Neuronal stem cell (in vitro differentiated cells): Measurements from ENCODE around the gene DMRTB1.

Experiments
- DNase-seq: peaks from one replicate; pipeline ENCODE4 v3.0.0-alpha.2; 2013; ENCODE audit warnings: low spot score
- H2AFZ ChIP-seq: one replicate; pipeline ENCODE4 v1.6.1; 2013; ENCODE audit warnings: mild to moderate bottlenecking, low read length, inconsistent platforms
- H2AK5ac ChIP-seq: 2 replicates; pipeline ENCODE4 v1.6.1; 2013; ENCODE audit warnings: low read depth, mild to moderate bottlenecking, inconsistent platforms, low read length, moderate library complexity, mixed read lengths
- H2BK120ac ChIP-seq: 2 replicates; pipeline ENCODE4 v1.6.1; 2013; ENCODE audit warnings: low read depth, mild to moderate bottlenecking, inconsistent platforms, low read length, moderate library complexity, mixed read lengths
- H2BK12ac ChIP-seq: one replicate; pipeline ENCODE4 v1.6.1; 2013; ENCODE audit warnings: low read length, inconsistent platforms
- H2BK15ac ChIP-seq: 2 replicates; pipeline ENCODE4 v1.6.1; 2013; ENCODE audit warnings: mild to moderate bottlenecking, low read length, inconsistent platforms, mixed read lengths
- H2BK5ac ChIP-seq: one replicate; pipeline ENCODE4 v1.6.1; 2013; ENCODE audit warnings: inconsistent platforms, mild to moderate bottlenecking, low read length, moderate library complexity
- H3K14ac ChIP-seq: one replicate; pipeline ENCODE4 v1.6.1; 2013; ENCODE audit warnings: low read length, inconsistent platforms
- H3K18ac ChIP-seq: 2 replicates; pipeline ENCODE4 v1.6.1; 2013; ENCODE audit warnings: low read length, inconsistent platforms
- H3K23ac ChIP-seq: 2 replicates; pipeline ENCODE4 v1.6.1; 2013; ENCODE audit warnings: low read depth, mild to moderate bottlenecking, mixed read lengths, low read length, inconsistent platforms; ENCODE audit not compliant: poor library complexity
- H3K27ac ChIP-seq: replicated peaks from 3 replicates; pipeline ENCODE4 v1.5.1; 2013; ENCODE audit warnings: low read length, inconsistent platforms
- H3K27me3 ChIP-seq, 3 experiments: 2 replicates each; pipeline ENCODE4 v1.6.1; 2013; ENCODE audit warnings: low read length in 3 of 3, mild to moderate bottlenecking in 2 of 3, inconsistent platforms in 1 of 3, low read depth in 1 of 3, mixed read lengths in 1 of 3, moderate library complexity in 1 of 3; ENCODE audit not compliant: control insufficient read depth in 3 of 3, insufficient read depth in 3 of 3
- H3K36me3 ChIP-seq, 2 donors: replicated peaks in 1 of 2; 2 replicates each; pipeline ENCODE4 v1.6.1; 2013; ENCODE audit warnings: low read length in 2 of 2; ENCODE audit not compliant: control insufficient read depth in 2 of 2, insufficient read depth in 2 of 2
- H3K4ac ChIP-seq: 2 replicates; pipeline ENCODE4 v1.6.1; 2013; ENCODE audit warnings: inconsistent platforms, mild to moderate bottlenecking, low read length, moderate library complexity
- H3K4me1 ChIP-seq, 2 donors: 1 replicate in 1 of 2; 2 replicates in 1 of 2; pipeline ENCODE4 v1.6.1; 2013; ENCODE audit warnings: low read length in 2 of 2, low read depth in 1 of 2; ENCODE audit not compliant: control insufficient read depth in 2 of 2, insufficient read depth in 1 of 2
- H3K4me2 ChIP-seq: one replicate; pipeline ENCODE4 v1.6.1; 2013; ENCODE audit warnings: mild to moderate bottlenecking, low read length, inconsistent platforms; ENCODE audit not compliant: insufficient read depth, poor library complexity, severe bottlenecking
- H3K4me3 ChIP-seq, 2 donors: 2 replicates each; pipeline ENCODE4 v1.5.1; 2013; ENCODE audit warnings: low read length in 2 of 2, mild to moderate bottlenecking in 2 of 2, inconsistent platforms in 1 of 2, moderate library complexity in 1 of 2
- H3K79me1 ChIP-seq: one replicate; pipeline ENCODE4 v1.6.1; 2013; ENCODE audit warnings: low read depth, mild to moderate bottlenecking, inconsistent platforms, low read length, moderate library complexity
- H3K9ac ChIP-seq: one replicate; pipeline ENCODE4 v1.6.1; 2013; ENCODE audit warnings: mild to moderate bottlenecking, low read depth, low read length, inconsistent platforms; ENCODE audit not compliant: poor library complexity
- H3K9me3 ChIP-seq, 2 donors: replicated peaks in 1 of 2; 2 replicates each; pipeline versions ENCODE3 to v1.6.1; 2013; ENCODE audit warnings: low read length in 2 of 2, mild to moderate bottlenecking in 2 of 2, inconsistent platforms in 1 of 2, low read depth in 1 of 2, mixed read lengths in 1 of 2, moderate library complexity in 1 of 2; ENCODE audit not compliant: control insufficient read depth in 2 of 2, insufficient read depth in 1 of 2
- H4K8ac ChIP-seq: one replicate; pipeline ENCODE4 v1.6.1; 2013; ENCODE audit warnings: low read depth, mild to moderate bottlenecking, inconsistent platforms, low read length, moderate library complexity
- H4K91ac ChIP-seq: one replicate; pipeline ENCODE4 v1.6.1; 2013; ENCODE audit warnings: low read length, low read depth, mild to moderate bottlenecking, inconsistent platforms; ENCODE audit not compliant: poor library complexity
- WGBS, 2 donors: extraction: QIAGEN DNeasy Blood & Tissue Kit; methylation state at CpG; one replicate each; pipeline ENCODE4 v1.1.7; 2013; ENCODE audit warnings: missing lambda C conversion rate in 2 of 2, mixed read lengths in 1 of 2; ENCODE audit not compliant: insufficient read length in 2 of 2, insufficient replicate concordance in 1 of 2; ENCODE audit errors: extremely low coverage in 2 of 2; 5-methylcytosine and 5-hydroxymethylcytosine counted together

Gene DMRTB1

GRCh38 chr1:53419034-53419433 is 40.2 kb upstream of the DMRTB1 start:
- Histone ChIP-seq H3K4me1 (peaks cover 5% of the 10 kb centered on the region in 2 donors), H3K79me1 (no peaks in the 10 kb centered on the region), H2AK5ac (no peak overlapping the region), H4K8ac (no peak overlapping the region), H2BK12ac (no peak overlapping the region), H3K36me3 (no peaks in the 10 kb centered on the region), H3K27ac (no peak overlapping the region), H3K9me3 (peaks cover 0 to 7% of the 10 kb centered on the region in 2 donors), H3K18ac (no peak overlapping the region), H2BK15ac (no peak overlapping the region), H3K14ac (no peak overlapping the region), H3K4me2 (no peak overlapping the region), H2BK5ac (no peak overlapping the region), H4K91ac (no peak overlapping the region), H3K4ac (no peak overlapping the region), H3K27me3 (peaks cover 0 to 23% (median 0%) of the 10 kb centered on the region in 3 experiments), H3K9ac (no peak overlapping the region), H3K4me3 (no peak overlapping the region), H3K23ac (no peak overlapping the region), H2BK120ac (no peak overlapping the region), H2AFZ (no peak overlapping the region)
- no peak for DNase-seq
- WGBS, 2 donors = no CpG with 5 or more reads among the region's 5 CpGs

GRCh38 chr1:53420341-53420740 is 38.9 kb upstream of the DMRTB1 start:
- Histone ChIP-seq H3K23ac (no peak overlapping the region), H2BK12ac (no peak overlapping the region), H3K9me3 (peaks cover 0 to 3% of the 10 kb centered on the region in 2 donors), H3K4me2 (no peak overlapping the region), H3K79me1 (no peaks in the 10 kb centered on the region), H4K91ac (no peak overlapping the region), H3K9ac (no peak overlapping the region), H2BK120ac (no peak overlapping the region), H3K4me1 (peaks cover 5% of the 10 kb centered on the region in 2 donors), H3K4ac (no peak overlapping the region), H3K27ac (no peak overlapping the region), H3K36me3 (no peaks in the 10 kb centered on the region), H3K4me3 (no peak overlapping the region), H2BK15ac (no peak overlapping the region), H3K14ac (no peak overlapping the region), H4K8ac (no peak overlapping the region), H2BK5ac (no peak overlapping the region), H3K18ac (no peak overlapping the region), H2AK5ac (no peak overlapping the region), H3K27me3 (peaks cover 0 to 17% (median 0%) of the 10 kb centered on the region in 3 experiments), H2AFZ (no peak overlapping the region)
- no peak for DNase-seq
- WGBS, 2 donors = no CpG with 5 or more reads among the region's 2 CpGs

DNA sequence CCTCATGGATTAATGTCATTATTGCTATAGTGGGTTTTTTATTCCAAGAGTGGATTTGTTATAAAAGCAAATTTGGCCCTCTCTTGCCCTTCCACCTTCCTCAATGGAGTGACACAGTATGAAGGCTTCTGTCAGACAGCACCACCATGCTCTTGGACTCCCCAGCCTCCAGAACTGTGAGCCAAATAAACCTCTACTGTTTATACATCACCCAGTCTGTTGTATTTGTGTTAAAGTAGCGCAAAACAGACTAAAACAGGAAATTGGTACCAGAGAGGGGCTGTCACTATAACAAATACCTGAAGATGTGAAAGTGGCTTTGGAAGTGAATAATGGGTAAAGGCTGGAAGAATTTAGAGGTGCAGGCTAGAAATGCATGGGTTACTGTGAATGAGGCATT is 38.0 kb upstream of the DMRTB1 start:
- no peak overlapping the region for H3K4me2 ChIP-seq
- no peak overlapping the region for H3K14ac ChIP-seq
- H2AK5ac ChIP-seq = no peak overlapping the region
- H3K18ac ChIP-seq = no peak overlapping the region
- no peak overlapping the region for H3K4ac ChIP-seq
- no peak overlapping the region for H2BK120ac ChIP-seq
- no peak overlapping the region for H4K8ac ChIP-seq
- no peak overlapping the region for H3K27ac ChIP-seq
- no peaks in the 10 kb centered on the region for H3K79me1 ChIP-seq
- H3K36me3 ChIP-seq = no peaks in the 10 kb centered on the region
- H2AFZ ChIP-seq = no peak overlapping the region
- peaks cover 0 to 3% of the 10 kb centered on the region in 2 donors for H3K9me3 ChIP-seq
- WGBS, 2 donors = no CpG with 5 or more reads among the region's 1 CpG
- H4K91ac ChIP-seq = no peak overlapping the region
- H3K27me3 ChIP-seq = peaks cover 0 to 14% (median 0%) of the 10 kb centered on the region in 3 experiments
- H2BK15ac ChIP-seq = no peak overlapping the region
- H3K23ac ChIP-seq = no peak overlapping the region
- H2BK5ac ChIP-seq = no peak overlapping the region
- peaks cover 5% of the 10 kb centered on the region in 2 donors for H3K4me1 ChIP-seq
- H3K4me3 ChIP-seq = no peak overlapping the region
- no peak overlapping the region for H2BK12ac ChIP-seq
- no peak for DNase-seq
- no peak overlapping the region for H3K9ac ChIP-seq

DNA sequence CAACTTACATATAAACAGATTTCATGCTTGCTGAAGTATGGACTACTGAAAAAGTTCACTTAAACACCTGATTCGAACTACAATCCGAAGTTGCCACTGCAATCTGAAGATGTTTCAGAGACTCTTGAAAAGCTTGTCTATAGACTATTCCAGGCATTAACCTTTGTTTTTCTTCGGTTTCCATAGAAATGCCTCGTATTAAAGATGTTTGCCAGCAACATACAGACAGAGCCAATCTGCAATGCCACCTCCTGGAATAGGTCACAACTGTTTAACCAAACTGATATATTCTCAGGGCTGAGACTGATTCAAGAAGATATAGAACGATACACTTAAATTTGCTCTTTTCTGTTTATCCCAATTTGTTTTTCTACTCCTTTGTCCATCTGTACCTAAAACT is 28.9 kb upstream of the DMRTB1 start:
- Histone ChIP-seq H2AK5ac (no peak overlapping the region), H2BK15ac (no peak overlapping the region), H3K4me1 (peaks cover 0 to 1% of the 10 kb centered on the region in 2 donors), H3K4me3 (no peak overlapping the region), H3K27ac (no peak overlapping the region), H3K14ac (no peak overlapping the region), H2BK12ac (no peak overlapping the region), H2BK5ac (no peak overlapping the region), H3K4me2 (no peak overlapping the region), H4K91ac (no peak overlapping the region), H3K27me3 (no peaks in the 10 kb centered on the region), H2AFZ (no peak overlapping the region), H3K18ac (no peak overlapping the region), H3K36me3 (no peaks in the 10 kb centered on the region), H3K79me1 (no peaks in the 10 kb centered on the region), H4K8ac (no peak overlapping the region), H3K9ac (no peak overlapping the region), H3K9me3 (no peaks in the 10 kb centered on the region), H3K4ac (no peak overlapping the region), H2BK120ac (no peak overlapping the region), H3K23ac (no peak overlapping the region)
- no CpG with 5 or more reads among the region's 5 CpGs for WGBS, 2 donors
- DNase-seq = no peak
